Endothelial cell of umbilical vein (primary cell): ENCODE measurements around the gene TTBK1. TPM values are rescaled to one million over a fixed set of nuclear protein-coding genes. Genes with fewer than 3 reads are reported as not detected.

ENCODE experiments used
- BruUV-seq: library from RNA; stranded (reverse); fragments of 400-500 nt; replicated peaks from 2 replicates; lab custom pipeline; 2021; lab: Mats Ljungman, UMichigan
- CTCF ChIA-PET: fragments of 300-600, 350-600 bp; sonication (Branson Sonifier 250); formaldehyde crosslinking; loops from one replicate; lab custom pipeline; 2021; ENCODE audit warnings: antibody characterized with exemption, inconsistent platforms; lab: Charles Lee
- POLR2A ChIA-PET: fragments of 300-600, 350-600 bp; sonication (Branson Sonifier 250); formaldehyde crosslinking; loops from one replicate; lab custom pipeline; 2021; ENCODE audit warnings: antibody characterized with exemption, inconsistent platforms; lab: Charles Lee
- DNase-seq: peaks from one replicate; pipeline ENCODE4 v3.0.0-alpha.2; 2011; ENCODE audit warnings: low read depth, low spot score
- FAIRE-seq: peaks from 2 replicates; lab custom pipeline; 2011; peaks lifted over from hg19 to GRCh38; lab: Jason Lieb, UNC
- H2AFZ ChIP-seq: 2 replicates; pipeline ENCODE4 v1.6.0; 2012; ENCODE audit warnings: low read depth, low read length, control low read depth, inconsistent platforms
- H3K27ac ChIP-seq: 2 replicates; pipeline ENCODE4 v1.5.1; 2011; ENCODE audit warnings: low read depth, mild to moderate bottlenecking, control low read depth, low read length, moderate library complexity; ENCODE audit not compliant: insufficient read depth
- H3K27me3 ChIP-seq, 2 experiments: 2 replicates each; pipeline versions ENCODE4 v1.6.0 to v1.6.1; 2011; ENCODE audit warnings: low read length in 2 of 2, mixed read lengths in 1 of 2; ENCODE audit not compliant: control insufficient read depth in 2 of 2, insufficient read depth in 2 of 2
- H3K36me3 ChIP-seq, 2 experiments: 2 replicates in 1 of 2; 3 replicates in 1 of 2; pipeline ENCODE4 v1.5.1; 2011; ENCODE audit warnings: low read length in 2 of 2, mild to moderate bottlenecking in 1 of 2, moderate library complexity in 1 of 2; ENCODE audit not compliant: control insufficient read depth in 2 of 2, insufficient read depth in 2 of 2; ENCODE audit errors: extremely low read depth in 1 of 2
- H3K4me1 ChIP-seq: 3 replicates; pipeline ENCODE4 v1.5.1; 2011; ENCODE audit warnings: mild to moderate bottlenecking, low read length; ENCODE audit not compliant: control insufficient read depth, insufficient read depth; ENCODE audit errors: extremely low read depth
- H3K4me2 ChIP-seq: 2 replicates; pipeline ENCODE4 v1.6.1; 2011; ENCODE audit warnings: low read length, control low read depth, mixed read lengths; ENCODE audit not compliant: insufficient read depth
- H3K4me3 ChIP-seq, 3 experiments: fragments of 200-600 bp in 1 of 3; sonication (generic), shearing (Covaris generic) in 1 of 3; replicated peaks in 1 of 3; 2 replicates each; pipeline ENCODE4 v1.5.1; 2011 to 2016; ENCODE audit warnings: control low read depth in 3 of 3, low read length in 3 of 3, mild to moderate bottlenecking in 2 of 3, inconsistent platforms in 1 of 3, low read depth in 1 of 3, moderate library complexity in 1 of 3; ENCODE audit not compliant: insufficient read depth in 1 of 3
- H3K79me2 ChIP-seq: 2 replicates; pipeline ENCODE4 v1.6.0; 2012; ENCODE audit warnings: low read length, inconsistent platforms; ENCODE audit not compliant: control insufficient read depth, insufficient read depth
- H3K9ac ChIP-seq: replicated peaks from 2 replicates; pipeline ENCODE3; 2011; ENCODE audit warnings: low read length, control low read depth; ENCODE audit not compliant: insufficient read depth; ENCODE audit errors: extremely low read depth
- H3K9me1 ChIP-seq: replicated peaks from 3 replicates; pipeline ENCODE4 v1.6.0; 2011; ENCODE audit warnings: mild to moderate bottlenecking, low read length; ENCODE audit not compliant: control insufficient read depth, insufficient read depth; ENCODE audit errors: extremely low read depth
- H3K9me3 ChIP-seq: replicated peaks from 2 replicates; pipeline ENCODE4 v1.5.1; 2012; ENCODE audit warnings: low read length, inconsistent platforms; ENCODE audit not compliant: control insufficient read depth, insufficient read depth
- H4K20me1 ChIP-seq: replicated peaks from 2 replicates; pipeline ENCODE3; 2011; ENCODE audit warnings: mild to moderate bottlenecking, low read length; ENCODE audit not compliant: control insufficient read depth, insufficient read depth; ENCODE audit errors: extremely low read depth
- CTCF ChIP-seq, 2 donors: IDR thresholded peaks; 1 replicate in 1 of 2; 2 replicates in 1 of 2; pipeline ENCODE4 v1.5.1; 2011; ENCODE audit warnings: low read length in 2 of 2, mild to moderate bottlenecking in 2 of 2, moderate library complexity in 2 of 2, control low read depth in 1 of 2, inconsistent platforms in 1 of 2, low read depth in 1 of 2; ENCODE audit not compliant: insufficient read depth in 1 of 2; ENCODE audit errors: extremely low read depth in 1 of 2
- EZH2 ChIP-seq: IDR thresholded peaks from 2 replicates; pipeline ENCODE4 v1.6.1; 2012; ENCODE audit warnings: borderline replicate concordance, low read depth, mild to moderate bottlenecking, moderate library complexity, low read length, inconsistent platforms; ENCODE audit not compliant: severe bottlenecking
- FOS ChIP-seq: IDR thresholded peaks from 2 replicates; pipeline ENCODE4 v1.6.1; 2011; ENCODE audit warnings: mild to moderate bottlenecking, low read length, moderate library complexity, borderline replicate concordance; ENCODE audit not compliant: insufficient read depth
- GATA2 ChIP-seq: IDR thresholded peaks from 2 replicates; pipeline ENCODE4 v1.7.0; 2011; ENCODE audit warnings: low read depth, mild to moderate bottlenecking, moderate library complexity, mixed read lengths, low read length; ENCODE audit not compliant: insufficient read length, insufficient read depth
- JUN ChIP-seq: IDR thresholded peaks from 2 replicates; pipeline ENCODE4 v1.6.1; 2011; ENCODE audit warnings: borderline replicate concordance, low read depth; ENCODE audit not compliant: insufficient read length, insufficient read depth
- MAX ChIP-seq: IDR thresholded peaks from 2 replicates; pipeline ENCODE4 v1.6.1; 2011; ENCODE audit not compliant: insufficient read depth, insufficient read length
- MYC ChIP-seq: IDR thresholded peaks from one replicate; pipeline ENCODE4 v1.6.1; 2011; ENCODE audit warnings: mild to moderate bottlenecking, low read depth, low read length
- POLR2A ChIP-seq: IDR thresholded peaks from 2 replicates; pipeline ENCODE4 v1.6.1; 2012; ENCODE audit warnings: low read depth, mild to moderate bottlenecking, control low read depth, low read length
- POLR2AphosphoS5 ChIP-seq: IDR thresholded peaks from 2 replicates; pipeline ENCODE4 v1.6.1; 2012; ENCODE audit warnings: low read depth, mild to moderate bottlenecking, control low read depth, low read length, moderate library complexity; ENCODE audit not compliant: insufficient read depth
- dilution Hi-C: fragments of 300-500 bp; cut with MboI; formaldehyde crosslinking; loops from one replicate; pipeline ENCODE4 v1.15.0; 2019; ENCODE audit warnings: low sequenced_read_pairs; ENCODE audit not compliant: extremely low pct_ligation_motif_present
- intact Hi-C: fragments of 100-400 bp; cut with micrococcal nuclease; formaldehyde crosslinking; loops from one replicate; pipeline ENCODE4 v1.10.0; 2022
- polyA plus RNA-seq, 4 experiments: library from polyadenylated mRNA; depleted of rRNA in 3 of 4; stranded (reverse) in 3 of 4; unstranded in 1 of 4; fragments of >200 nt; gene quantifications; 2 replicates each; pipeline versions ENCODE4 v1.2.1 to v1.2.3, GENCODE V29; 2011 to 2012; ENCODE audit warnings: missing spikeins in 1 of 4
- total RNA-seq: library from RNA; stranded (reverse); gene quantifications from 2 replicates; pipeline ENCODE4 v1.2.3, GENCODE V29; 2021

TTBK1 gene
- total and polyA plus RNA-seq, 2 donors (not counting 3 experiments of a cell fraction or from before 2014, with no cell fraction given), result 0.06 TPM; not detected in 1

DNA sequence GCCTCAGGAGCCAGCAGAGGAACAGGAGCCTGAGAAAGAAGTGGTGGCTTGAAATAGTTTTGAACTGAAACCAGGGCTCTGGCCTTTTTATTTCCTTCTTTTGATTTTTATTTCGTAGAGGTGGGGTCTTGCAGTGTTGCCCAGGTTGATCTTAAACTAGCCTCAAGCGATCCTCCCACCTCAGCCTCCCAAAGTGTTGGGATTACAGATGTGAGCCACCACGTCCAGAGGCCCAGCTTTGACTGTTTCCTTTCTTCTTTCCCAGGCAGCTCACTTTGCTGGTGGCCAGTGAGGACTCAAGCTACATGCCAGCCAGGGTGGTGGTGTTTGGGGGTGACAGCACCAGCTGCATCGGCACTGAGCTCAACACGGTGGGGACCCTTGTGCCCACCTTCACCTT is 40.8 kb upstream of the TTBK1 start:
- FAIRE-seq (no peak), DNase-seq (no peak)
- Histone ChIP-seq H3K79me2 (no peaks in the 10 kb centered on the region), H2AFZ (no peak overlapping the region), H3K4me3 (no peak overlapping the region), H3K36me3 (peaks cover 0 to 16% of the 10 kb centered on the region in 2 experiments), H3K27me3 (no peaks in the 10 kb centered on the region), H3K27ac (no peak overlapping the region), H3K9me3 (no peaks in the 10 kb centered on the region), H3K9me1 (no peaks in the 10 kb centered on the region), H3K4me1 (no peaks in the 10 kb centered on the region), H3K9ac (no peak overlapping the region), H3K4me2 (no peak overlapping the region), H4K20me1 (no peaks in the 10 kb centered on the region)
- intact Hi-C loops (no loop called here), dilution Hi-C loops (no loop called here)
- BruUV-seq, result no TSS peak
- ChIA-PET CTCF (interaction anchor here (1.5 kb wide), 1 partner anchor 27 kb away, joined by 5 read pairs; the partner anchor contains the start of gene DNPH1), POLR2A (no interaction called here)
- TF ChIP-seq POLR2AphosphoS5, result no peak
- TF ChIP-seq FOS, result no peak
- no peak for TF ChIP-seq MAX
- no peak for TF ChIP-seq MYC
- no peak for TF ChIP-seq EZH2
- no peak for TF ChIP-seq GATA2
- TF ChIP-seq CTCF (IDR thresholded peaks at IDR 0.05; ENCODE audit: extremely low read depth in 1 of 2, insufficient read depth in 1 of 2, low read depth in 1 of 2, low read length in 2 of 2), result no peak
- TF ChIP-seq POLR2A, result no peak
- TF ChIP-seq JUN, result no peak
